Kidney (tissue), 14 donors: ENCODE measurements around the gene PLRG1. TPM values are rescaled to one million over a fixed set of nuclear protein-coding genes. Genes with fewer than 3 reads are reported as not detected.

ENCODE experiments used
- DNase-seq, 5 donors: peaks; one replicate each; pipeline ENCODE4 v3.0.0-alpha.2; 2013 to 2020
- FAIRE-seq: peaks from 2 replicates; lab custom pipeline; 2012; peaks lifted over from hg19 to GRCh38; lab: Jason Lieb, UNC
- H3K27ac ChIP-seq, 2 donors: one replicate each; pipeline ENCODE4 v1.7.0; 2013; ENCODE audit warnings: low read depth in 2 of 2, low read length in 2 of 2, inconsistent platforms in 1 of 2
- H3K27me3 ChIP-seq: one replicate; pipeline ENCODE4 v1.7.1; 2013; ENCODE audit warnings: low read length, inconsistent platforms; ENCODE audit not compliant: control insufficient read depth, insufficient read depth
- H3K36me3 ChIP-seq, 3 donors: one replicate each; pipeline versions ENCODE4 v1.7.0 to v1.7.1; 2013; ENCODE audit warnings: low read length in 3 of 3, control low read depth in 1 of 3, inconsistent platforms in 1 of 3; ENCODE audit not compliant: insufficient read depth in 3 of 3, control insufficient read depth in 2 of 3
- H3K4me1 ChIP-seq, 3 donors: one replicate each; pipeline versions ENCODE4 v1.7.0 to v1.7.1; 2013; ENCODE audit warnings: low read length in 3 of 3, inconsistent platforms in 1 of 3, low read depth in 1 of 3; ENCODE audit not compliant: control insufficient read depth in 2 of 3, insufficient read depth in 2 of 3
- H3K4me3 ChIP-seq, 3 donors: one replicate each; pipeline versions ENCODE4 v1.7.0 to v1.8.1; 2013; ENCODE audit warnings: low read length in 3 of 3, control low read depth in 1 of 3, inconsistent platforms in 1 of 3
- H3K9ac ChIP-seq, 3 donors: one replicate each; pipeline versions ENCODE4 v1.7.0 to v1.7.1; 2013; ENCODE audit warnings: low read length in 3 of 3, control low read depth in 1 of 3, inconsistent platforms in 1 of 3
- H3K9me3 ChIP-seq, 3 donors: one replicate each; pipeline versions ENCODE4 v1.7.0 to v1.7.1; 2013; ENCODE audit warnings: low read length in 3 of 3, control low read depth in 1 of 3, inconsistent platforms in 1 of 3; ENCODE audit not compliant: control insufficient read depth in 2 of 3, insufficient read depth in 1 of 3
- intact Hi-C: fragments of 100-400 bp; cut with DNase I; formaldehyde crosslinking; loops from one replicate; pipeline ENCODE4 v1.11.1; 2022
- polyA plus RNA-seq: library from polyadenylated mRNA; stranded (reverse); fragments of 350-450 nt; fragmentation: Illumina TruSeq; extraction: RNeasy Lipid Tissue Mini Kit (QIAGEN cat#74804); gene quantifications from one replicate; pipeline ENCODE4 v1.2.3, GENCODE V29; 2014; ENCODE audit warnings: low read depth, low replicate concordance; ENCODE audit not compliant: insufficient read depth
- total RNA-seq: library from RNA; stranded (reverse); fragmentation: NEBNext Ultra II Directional; extraction: Animal tissue kit (Norgen Biotek cat#: 25700); gene quantifications from one replicate; pipeline ENCODE4 v1.2.1, GENCODE V29; 2021
- TF ChIP-seq, protein P1 (sequence below): IDR thresholded peaks from 3 replicates; pipeline ENCODE4 v1.5.1; 2012; ENCODE audit warnings: mild to moderate bottlenecking, moderate library complexity, borderline replicate concordance; ENCODE audit not compliant: insufficient read depth; ENCODE audit errors: extremely low read depth
- donor health status: control.
- donor health status: control.
- donor health status: control.
- donor health status: control.
- donor health status: control.
- donor health status: DM: yes; HTN: yes; CAD: no.
- donor health status: Normal renal cell carcinoma (clear cell type).

The PLRG1 gene
- total and polyA plus RNA-seq, 2 donors from 2014 or later = 54.6 to 69.7 TPM

DNA sequence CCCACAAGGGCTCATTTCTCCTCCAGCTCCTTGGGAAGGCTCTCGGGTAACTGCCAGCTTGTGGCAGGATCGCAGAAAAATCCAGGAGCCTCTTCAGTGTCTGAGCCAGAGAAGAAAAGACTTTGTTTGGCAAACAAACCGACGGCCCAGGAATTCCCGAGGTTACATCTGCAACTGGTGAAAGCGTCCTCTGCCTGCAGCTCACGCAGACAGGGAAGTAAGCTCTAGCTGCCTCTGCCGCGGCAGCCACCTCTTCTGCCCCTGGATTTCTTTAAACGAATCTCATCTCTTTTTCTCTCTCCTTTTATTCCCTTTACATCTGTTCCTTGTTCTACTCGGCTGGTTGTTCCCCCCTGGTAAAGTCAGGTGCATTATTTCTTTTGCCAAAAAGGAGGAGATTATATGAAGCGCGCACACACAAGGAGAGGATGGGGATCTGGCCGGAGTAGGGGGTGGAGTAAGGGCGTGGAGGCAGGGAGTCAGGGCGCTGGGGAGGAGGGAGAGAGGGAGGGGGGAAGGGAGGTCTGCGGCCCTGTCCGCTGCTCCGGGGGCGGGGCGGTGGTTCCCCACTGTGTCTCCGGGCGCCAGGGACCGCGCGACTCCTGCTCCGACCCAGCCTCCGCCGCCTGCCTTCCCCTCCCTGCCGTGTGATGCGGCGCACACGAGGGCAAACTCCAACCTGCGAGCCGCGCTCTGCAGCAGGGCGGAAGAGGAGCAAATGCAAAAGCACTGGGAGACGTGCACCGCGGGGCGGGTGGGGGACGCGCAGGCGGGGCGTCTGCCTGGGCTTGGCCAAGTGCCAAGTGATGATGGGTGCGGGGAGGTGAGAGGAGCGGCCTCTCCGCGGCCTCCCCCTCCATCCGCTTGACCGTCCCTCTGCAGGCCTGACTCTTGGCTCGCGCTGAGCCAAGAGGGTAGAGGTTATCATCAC is 58.6 kb downstream of the PLRG1 start, which contains the start of gene DCHS2:
TSS of gene DCHS2 (minus strand) at position 459 of the 931 bp plus-strand sequence. CDS start at position 15, 444 bp downstream.
- DNase-seq = peak; percentile 76 to 90 (median 80)
- Histone ChIP-seq H3K27ac (no peak within 1 kb of the TSS), H3K27me3 (peaks cover 4% of the 10 kb centered on the region)

DNA sequence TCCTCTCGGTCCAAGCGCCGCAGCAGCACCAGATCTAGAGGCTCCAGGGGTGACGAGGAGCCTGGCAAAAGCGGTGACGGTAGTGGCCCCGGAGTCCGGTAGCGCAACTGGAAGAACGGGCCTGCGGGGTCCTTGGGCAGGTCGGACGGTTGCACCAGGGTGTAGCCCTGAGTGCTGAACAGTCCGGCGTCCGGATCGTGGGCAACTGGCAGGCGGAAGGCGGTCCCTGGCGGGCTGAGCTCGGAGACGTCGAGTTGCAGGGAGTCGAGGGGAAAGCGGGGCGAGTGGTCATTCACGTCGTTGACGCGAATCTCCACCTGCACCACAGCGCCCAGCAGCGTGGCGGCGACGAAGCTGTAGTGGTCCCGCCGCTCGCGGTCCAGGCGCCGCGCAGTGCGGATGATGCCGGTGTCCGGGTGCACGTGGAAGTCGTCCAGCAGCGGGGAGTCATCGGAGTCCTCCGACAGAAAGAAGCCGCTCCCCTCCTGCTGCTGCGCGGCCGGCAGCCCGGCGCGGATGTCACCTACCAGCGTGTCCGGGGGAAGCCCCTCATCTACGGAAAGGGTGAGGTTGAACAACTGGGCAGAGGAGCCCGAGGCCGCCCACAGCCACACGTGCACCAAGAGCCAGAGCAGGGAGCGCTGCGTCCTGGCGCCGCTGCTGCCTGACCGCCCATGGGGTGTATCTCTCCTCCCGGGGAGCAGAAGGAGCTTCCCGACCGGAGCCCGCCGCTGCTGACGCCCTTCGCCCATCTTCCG is 59.4 kb downstream of the PLRG1 start:
- Histone ChIP-seq H3K36me3 (no peaks in the 10 kb centered on the region), H3K27ac (no peak overlapping the region), H3K9ac (no peak overlapping the region), H3K4me1 (peaks cover 0 to 7% (median 3%) of the 10 kb centered on the region in 3 donors), H3K4me3 (peak overlapping the region; percentile 52 to 56 (median 55)), H3K9me3 (no peaks in the 10 kb centered on the region), H3K27me3 (peaks cover 4% of the 10 kb centered on the region)
- TF ChIP-seq, protein P1, sequence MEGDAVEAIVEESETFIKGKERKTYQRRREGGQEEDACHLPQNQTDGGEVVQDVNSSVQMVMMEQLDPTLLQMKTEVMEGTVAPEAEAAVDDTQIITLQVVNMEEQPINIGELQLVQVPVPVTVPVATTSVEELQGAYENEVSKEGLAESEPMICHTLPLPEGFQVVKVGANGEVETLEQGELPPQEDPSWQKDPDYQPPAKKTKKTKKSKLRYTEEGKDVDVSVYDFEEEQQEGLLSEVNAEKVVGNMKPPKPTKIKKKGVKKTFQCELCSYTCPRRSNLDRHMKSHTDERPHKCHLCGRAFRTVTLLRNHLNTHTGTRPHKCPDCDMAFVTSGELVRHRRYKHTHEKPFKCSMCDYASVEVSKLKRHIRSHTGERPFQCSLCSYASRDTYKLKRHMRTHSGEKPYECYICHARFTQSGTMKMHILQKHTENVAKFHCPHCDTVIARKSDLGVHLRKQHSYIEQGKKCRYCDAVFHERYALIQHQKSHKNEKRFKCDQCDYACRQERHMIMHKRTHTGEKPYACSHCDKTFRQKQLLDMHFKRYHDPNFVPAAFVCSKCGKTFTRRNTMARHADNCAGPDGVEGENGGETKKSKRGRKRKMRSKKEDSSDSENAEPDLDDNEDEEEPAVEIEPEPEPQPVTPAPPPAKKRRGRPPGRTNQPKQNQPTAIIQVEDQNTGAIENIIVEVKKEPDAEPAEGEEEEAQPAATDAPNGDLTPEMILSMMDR = no peak
- intact Hi-C loops = no loop called here
- FAIRE-seq = no peak
- DNase-seq = peak in 4 of 5 donors; percentile 53 to 73 (median 60)

More for the DNA sequence above, 58.6 kb downstream of the PLRG1 start, which contains the start of gene DCHS2:
- H3K9me3 ChIP-seq = no peaks in the 10 kb centered on the region
- H3K9ac ChIP-seq = peak within 1 kb of the TSS in 1 of 3 donors; percentile 24
- no peaks in the 10 kb centered on the region for H3K36me3 ChIP-seq
- FAIRE-seq = no peak
- intact Hi-C loops = no loop called here
- peak within 1 kb of the TSS; percentile 52 to 56 (median 55) for H3K4me3 ChIP-seq
- TF ChIP-seq, protein P1 = no peak
- peaks cover 0 to 7% (median 3%) of the 10 kb centered on the region in 3 donors for H3K4me1 ChIP-seq

DNA sequence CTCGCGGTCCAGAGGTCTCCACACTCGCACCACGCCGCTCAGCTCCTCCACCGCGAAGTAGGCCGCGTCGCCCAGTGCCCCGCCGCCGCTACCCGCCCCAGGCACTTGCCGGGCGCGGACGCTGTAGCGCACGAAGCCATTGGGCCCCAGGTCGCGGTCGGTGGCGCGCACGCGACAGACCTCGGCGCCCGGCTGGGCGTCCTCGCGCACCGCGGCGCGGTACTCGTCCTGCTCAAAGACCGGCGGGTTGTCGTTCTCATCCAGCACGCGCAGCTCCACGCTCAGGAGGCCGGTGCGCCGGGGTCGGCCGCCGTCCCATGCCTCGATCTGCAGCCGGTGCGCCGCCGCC is 60.0 kb downstream of the PLRG1 start:
- intact Hi-C loops = no loop called here
- Histone ChIP-seq H3K27me3 (peaks cover 4% of the 10 kb centered on the region), H3K4me3 (peak overlapping the region in 1 of 3 donors; percentile 55), H3K9me3 (no peaks in the 10 kb centered on the region), H3K4me1 (peaks cover 0 to 7% (median 3%) of the 10 kb centered on the region in 3 donors), H3K9ac (no peak overlapping the region), H3K36me3 (no peaks in the 10 kb centered on the region), H3K27ac (no peak overlapping the region)
- FAIRE-seq (no peak), DNase-seq (peak in 3 of 5 donors; percentile 45 to 67 (median 53))
- TF ChIP-seq, protein P1 = no peak
